Ascending aorta (tissue), 2 donors: Measurements from ENCODE around the gene LRPPRC. TPM values are rescaled to one million over a fixed set of nuclear protein-coding genes. Genes with fewer than 3 reads are reported as not detected.
"Not testable (repeated sequence)": the region's sequence is repeated elsewhere in the genome, so short reads cannot be mapped to it uniquely, and the experiment has no call there.

Experiments
- DNase-seq, 2 donors: peaks; one replicate each; pipeline ENCODE4 v3.0.0-alpha.2; 2019; ENCODE audit warnings: low spot score in 2 of 2
- H3K27ac ChIP-seq, 2 donors: fragments of 200-600 bp; sonication (generic); one replicate each; pipeline ENCODE4 v1.5.1; 2016 to 2017; ENCODE audit warnings: mild to moderate bottlenecking in 1 of 2
- H3K27me3 ChIP-seq: fragments of 200-600 bp; sonication (generic); one replicate; pipeline ENCODE4 v1.5.1; 2017
- H3K36me3 ChIP-seq, 2 donors: fragments of 200-600 bp; sonication (generic); one replicate each; pipeline ENCODE4 v1.5.1; 2016
- H3K4me1 ChIP-seq, 2 donors: fragments of 200-600 bp; sonication (generic); one replicate each; pipeline ENCODE4 v1.5.1; 2016 to 2017; ENCODE audit warnings: mild to moderate bottlenecking in 1 of 2
- H3K4me3 ChIP-seq, 2 donors: fragments of 200-600 bp; sonication (generic); one replicate each; pipeline ENCODE4 v1.5.1; 2016 to 2017; ENCODE audit warnings: mild to moderate bottlenecking in 1 of 2
- H3K9me3 ChIP-seq, 2 donors: fragments of 200-600 bp; sonication (generic); one replicate each; pipeline ENCODE4 v1.5.1; 2016
- CTCF ChIP-seq, 3 experiments: fragments of 200-600 bp in 2 of 3; fragments of 450-650 bp in 1 of 3; sonication (generic) in 2 of 3; IDR thresholded peaks; one replicate each; pipeline ENCODE4 v1.5.1; 2016 to 2019; ENCODE audit warnings: antibody characterized with exemption in 3 of 3, mild to moderate bottlenecking in 1 of 3, moderate library complexity in 1 of 3
- intact Hi-C: fragments of 100-400 bp; cut with DNase I; formaldehyde crosslinking; loops from one replicate; pipeline ENCODE4 v1.15.1; 2023
- total RNA-seq: library from RNA; depleted of rRNA; stranded (reverse); fragments of >200 nt; gene quantifications from one replicate; pipeline ENCODE4 v1.1.0, GENCODE V29; 2016

The LRPPRC gene
- total RNA-seq, 1 donor from 2014 or later: 78.1 TPM

- no peak for DNase-seq
- no peaks in the 10 kb centered on the region for H3K4me1 ChIP-seq
- peaks cover 15 to 31% of the 10 kb centered on the region in 2 donors for H3K36me3 ChIP-seq
- H3K9me3 ChIP-seq: no peaks in the 10 kb centered on the region
- no peaks in the 10 kb centered on the region for H3K27me3 ChIP-seq
- intact Hi-C loops: no loop called here
- H3K4me3 ChIP-seq: no peak overlapping the region
- no peak overlapping the region for H3K27ac ChIP-seq
- no peak for TF ChIP-seq CTCF (IDR thresholded peaks at IDR 0.05)
These were observed 64.5 kb downstream of the LRPPRC start for GRCh38 chr2:43931293-43931692.

- Histone ChIP-seq H3K27me3 (no peaks in the 10 kb centered on the region), H3K9me3 (no peaks in the 10 kb centered on the region), H3K4me1 (no peaks in the 10 kb centered on the region), H3K27ac (no peak overlapping the region), H3K36me3 (peaks cover 20 to 35% of the 10 kb centered on the region in 2 donors), H3K4me3 (no peak overlapping the region)
- no peak for TF ChIP-seq CTCF (IDR thresholded peaks at IDR 0.05)
- DNase-seq: no peak
- intact Hi-C loops: no loop called here
These were observed 68.3 kb downstream of the LRPPRC start for GRCh38 chr2:43927442-43927841.

- H3K9me3 ChIP-seq: no peaks in the 10 kb centered on the region
- H3K4me1 ChIP-seq: no peaks in the 10 kb centered on the region
- H3K4me3 ChIP-seq: no peak overlapping the region
- no peaks in the 10 kb centered on the region for H3K27me3 ChIP-seq
- peaks cover 20 to 37% of the 10 kb centered on the region in 2 donors for H3K36me3 ChIP-seq
- no peak overlapping the region for H3K27ac ChIP-seq
- TF ChIP-seq CTCF (IDR thresholded peaks at IDR 0.05): no peak
- intact Hi-C loops: no loop called here
- no peak for DNase-seq
These were observed 70.4 kb downstream of the LRPPRC start for GRCh38 chr2:43925431-43925830.

- Histone ChIP-seq H3K27me3 (no peaks in the 10 kb centered on the region), H3K27ac (no peak overlapping the region), H3K36me3 (peaks cover 22 to 42% of the 10 kb centered on the region in 2 donors), H3K9me3 (no peaks in the 10 kb centered on the region), H3K4me1 (no peaks in the 10 kb centered on the region), H3K4me3 (no peak overlapping the region)
- DNase-seq: no peak
- no peak for TF ChIP-seq CTCF (IDR thresholded peaks at IDR 0.05)
- intact Hi-C loops: no loop called here
These were observed 71.3 kb downstream of the LRPPRC start for GRCh38 chr2:43924463-43924862.

- H3K27me3 ChIP-seq, intact Hi-C loops, DNase-seq, H3K4me1 ChIP-seq, H3K4me3 ChIP-seq, H3K27ac ChIP-seq, H3K9me3 ChIP-seq: not testable (repeated sequence)
- peaks cover 8 to 39% of the 10 kb centered on the region in 2 donors for H3K36me3 ChIP-seq
These were observed 84.5 kb downstream of the LRPPRC start for GRCh38 chr2:43911136-43911790.

- no peaks in the 10 kb centered on the region for H3K27me3 ChIP-seq
- DNase-seq: no peak
- no peak overlapping the region for H3K4me3 ChIP-seq
- intact Hi-C loops: no loop called here
- no peaks in the 10 kb centered on the region for H3K4me1 ChIP-seq
- H3K27ac ChIP-seq: no peak overlapping the region
- H3K9me3 ChIP-seq: no peaks in the 10 kb centered on the region
- H3K36me3 ChIP-seq: peaks cover 5 to 42% of the 10 kb centered on the region in 2 donors
- no peak for TF ChIP-seq CTCF (IDR thresholded peaks at IDR 0.05)
These were observed 89.2 kb downstream of the LRPPRC start for GRCh38 chr2:43906448-43907109.
